PFSK-1 (cell line): ENCODE measurements around the gene MEGF9.

Experiments
- FOXP2 ChIP-seq: optimal IDR thresholded peaks from 2 replicates; pipeline ENCODE3; 2011; ENCODE audit warnings: borderline replicate concordance, control low read depth, inconsistent platforms; ENCODE audit not compliant: insufficient read depth; ENCODE audit errors: extremely low read length, extremely low read depth
- POLR2AphosphoS5 ChIP-seq: IDR thresholded peaks from 2 replicates; pipeline ENCODE4 v1.6.1; 2012; ENCODE audit warnings: low read depth, mild to moderate bottlenecking, control low read depth, low read length, moderate library complexity
- SIN3A ChIP-seq: IDR thresholded peaks from 2 replicates; pipeline ENCODE4 v1.6.1; 2012; ENCODE audit warnings: mild to moderate bottlenecking, low read length, moderate library complexity, borderline replicate concordance; ENCODE audit not compliant: insufficient read depth
- TAF1 ChIP-seq: IDR thresholded peaks from 2 replicates; pipeline ENCODE4 v1.6.1; 2012; ENCODE audit warnings: low read length, control low read depth, borderline replicate concordance; ENCODE audit not compliant: insufficient read depth
- TF ChIP-seq, protein P1 (sequence below), 2 experiments: IDR thresholded peaks; 2 replicates each; pipeline versions ENCODE4 v1.6.1 to v1.8.0; 2011 to 2012; ENCODE audit warnings: low read depth in 2 of 2, low read length in 2 of 2, control low read depth in 1 of 2, inconsistent platforms in 1 of 2, mild to moderate bottlenecking in 1 of 2, moderate library complexity in 1 of 2; ENCODE audit not compliant: insufficient read depth in 1 of 2

Gene MEGF9

DNA sequence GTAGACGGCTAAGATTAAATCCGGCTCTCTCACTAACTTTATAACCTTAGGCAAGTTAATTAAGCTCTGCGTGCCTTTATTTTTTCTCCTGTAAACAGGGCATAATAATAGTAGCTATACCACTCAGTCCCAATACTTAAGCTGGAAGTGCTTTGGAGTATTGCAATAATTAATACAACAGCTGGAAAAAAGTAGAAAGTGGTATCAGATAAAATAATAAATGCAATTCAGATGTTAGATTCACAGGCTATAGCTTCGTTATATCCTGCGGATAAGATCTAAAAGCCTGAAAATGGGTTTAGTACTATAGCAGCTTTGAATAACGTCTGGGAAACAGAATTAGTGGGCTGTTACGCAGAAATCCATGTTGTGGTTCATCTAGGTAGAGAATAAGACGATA is 51.8 kb downstream of the MEGF9 start:
- no peak for TF ChIP-seq SIN3A
- no peak for TF ChIP-seq TAF1
- TF ChIP-seq POLR2AphosphoS5, result no peak
- TF ChIP-seq, protein P1, sequence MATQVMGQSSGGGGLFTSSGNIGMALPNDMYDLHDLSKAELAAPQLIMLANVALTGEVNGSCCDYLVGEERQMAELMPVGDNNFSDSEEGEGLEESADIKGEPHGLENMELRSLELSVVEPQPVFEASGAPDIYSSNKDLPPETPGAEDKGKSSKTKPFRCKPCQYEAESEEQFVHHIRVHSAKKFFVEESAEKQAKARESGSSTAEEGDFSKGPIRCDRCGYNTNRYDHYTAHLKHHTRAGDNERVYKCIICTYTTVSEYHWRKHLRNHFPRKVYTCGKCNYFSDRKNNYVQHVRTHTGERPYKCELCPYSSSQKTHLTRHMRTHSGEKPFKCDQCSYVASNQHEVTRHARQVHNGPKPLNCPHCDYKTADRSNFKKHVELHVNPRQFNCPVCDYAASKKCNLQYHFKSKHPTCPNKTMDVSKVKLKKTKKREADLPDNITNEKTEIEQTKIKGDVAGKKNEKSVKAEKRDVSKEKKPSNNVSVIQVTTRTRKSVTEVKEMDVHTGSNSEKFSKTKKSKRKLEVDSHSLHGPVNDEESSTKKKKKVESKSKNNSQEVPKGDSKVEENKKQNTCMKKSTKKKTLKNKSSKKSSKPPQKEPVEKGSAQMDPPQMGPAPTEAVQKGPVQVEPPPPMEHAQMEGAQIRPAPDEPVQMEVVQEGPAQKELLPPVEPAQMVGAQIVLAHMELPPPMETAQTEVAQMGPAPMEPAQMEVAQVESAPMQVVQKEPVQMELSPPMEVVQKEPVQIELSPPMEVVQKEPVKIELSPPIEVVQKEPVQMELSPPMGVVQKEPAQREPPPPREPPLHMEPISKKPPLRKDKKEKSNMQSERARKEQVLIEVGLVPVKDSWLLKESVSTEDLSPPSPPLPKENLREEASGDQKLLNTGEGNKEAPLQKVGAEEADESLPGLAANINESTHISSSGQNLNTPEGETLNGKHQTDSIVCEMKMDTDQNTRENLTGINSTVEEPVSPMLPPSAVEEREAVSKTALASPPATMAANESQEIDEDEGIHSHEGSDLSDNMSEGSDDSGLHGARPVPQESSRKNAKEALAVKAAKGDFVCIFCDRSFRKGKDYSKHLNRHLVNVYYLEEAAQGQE (IDR thresholded peaks at IDR 0.05; ENCODE audit: insufficient read depth in 1 of 2, low read depth in 2 of 2, low read length in 2 of 2), result no peak
- TF ChIP-seq FOXP2, result no peak

DNA sequence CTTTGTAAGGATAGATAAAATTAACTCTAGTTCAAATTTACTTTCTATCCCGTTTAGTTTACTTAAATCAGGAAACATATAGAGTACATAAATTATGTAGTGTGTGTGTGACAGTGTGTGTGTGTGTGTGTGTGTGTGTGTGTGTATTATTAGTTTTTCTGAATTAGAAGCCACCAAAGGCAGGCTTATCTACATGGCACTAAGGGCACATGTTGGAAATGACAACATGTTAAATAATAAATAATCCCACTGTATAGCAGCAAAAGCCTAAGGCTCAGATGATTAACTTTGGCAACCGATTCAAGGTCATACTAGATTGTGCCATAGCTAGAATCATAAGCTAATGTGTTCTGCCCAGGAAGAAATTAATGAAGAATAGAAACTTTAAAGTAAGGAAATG is 54.6 kb downstream of the MEGF9 start:
- TF ChIP-seq FOXP2 (no peak), SIN3A (no peak), TAF1 (no peak), POLR2AphosphoS5 (no peak)
- TF ChIP-seq, protein P1 (IDR thresholded peaks at IDR 0.05; ENCODE audit: insufficient read depth in 1 of 2, low read depth in 2 of 2, low read length in 2 of 2), result no peak

DNA sequence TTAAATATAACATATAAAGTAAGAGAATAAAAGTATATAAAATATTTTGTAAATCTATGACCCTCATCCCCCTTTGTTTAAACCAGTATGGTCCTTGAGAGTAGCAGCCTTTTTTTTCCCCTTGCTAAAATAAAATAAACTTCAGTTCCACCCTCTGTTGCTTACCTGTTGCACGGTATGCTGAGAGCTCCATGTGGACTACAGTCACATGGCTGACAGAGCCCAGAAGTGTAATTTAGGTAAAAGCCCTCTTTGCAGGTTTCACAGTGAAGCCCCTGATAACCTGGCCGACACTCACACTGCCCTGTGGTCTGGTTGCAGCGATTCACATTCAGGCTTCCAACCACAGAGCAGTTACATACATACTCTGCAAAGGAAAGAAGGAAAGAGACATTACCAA is 55.1 kb downstream of the MEGF9 start:
- TF ChIP-seq POLR2AphosphoS5 (no peak), TAF1 (no peak), FOXP2 (no peak), SIN3A (no peak)
- TF ChIP-seq, protein P1 (IDR thresholded peaks at IDR 0.05; ENCODE audit: insufficient read depth in 1 of 2, low read depth in 2 of 2, low read length in 2 of 2), result no peak

DNA sequence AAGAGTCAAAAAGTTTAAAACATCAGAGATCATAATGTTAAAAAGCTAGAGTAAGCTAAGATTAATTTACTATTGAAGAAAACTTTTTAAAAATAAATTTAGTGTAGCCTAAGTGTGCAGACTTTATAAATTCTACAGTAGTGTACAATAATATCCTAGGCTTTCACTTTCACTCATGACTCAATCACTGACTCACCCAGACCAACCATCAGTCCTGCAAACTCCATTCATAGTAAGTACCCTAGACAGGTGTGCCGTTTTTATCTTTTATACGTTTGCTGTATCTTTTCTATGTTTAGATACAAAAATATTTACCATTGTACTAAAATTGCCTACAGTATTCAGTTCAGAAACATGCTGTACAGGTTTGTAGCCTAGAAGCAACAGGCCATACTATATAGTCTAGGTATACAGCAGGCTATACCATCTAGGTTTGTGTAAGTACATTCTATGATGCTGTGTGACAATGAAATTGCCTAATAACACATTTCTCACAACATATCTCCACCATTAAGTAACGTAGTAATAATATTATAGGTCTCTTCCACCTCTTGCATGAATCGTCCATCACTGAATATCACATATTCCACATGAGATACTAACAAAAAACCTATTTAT is 59.2 kb downstream of the MEGF9 start:
- TF ChIP-seq SIN3A (no peak), FOXP2 (no peak), POLR2AphosphoS5 (no peak), TAF1 (no peak)

DNA sequence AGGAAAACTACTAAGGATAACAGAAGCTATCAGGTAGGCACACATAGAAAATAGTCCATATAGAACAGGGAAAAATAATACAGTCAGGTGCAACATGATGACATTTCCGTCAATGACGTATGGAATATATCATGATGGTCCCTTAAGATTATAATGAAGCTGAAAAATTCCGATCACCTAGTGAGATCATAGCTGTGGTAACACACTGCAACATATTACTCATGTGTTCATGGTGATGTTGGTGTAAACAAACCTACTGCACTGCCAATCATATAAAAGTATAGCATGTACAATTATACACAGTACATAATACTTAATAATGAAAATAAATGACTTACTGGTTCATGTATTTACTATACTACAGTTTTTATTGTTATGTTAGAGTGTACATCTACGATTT is 60.0 kb downstream of the MEGF9 start:
- TF ChIP-seq POLR2AphosphoS5, result no peak
- TF ChIP-seq FOXP2, result no peak
- TF ChIP-seq TAF1, result no peak
- TF ChIP-seq SIN3A, result no peak
- TF ChIP-seq, protein P1 (IDR thresholded peaks at IDR 0.05; ENCODE audit: insufficient read depth in 1 of 2, low read depth in 2 of 2, low read length in 2 of 2), result no peak
